ENCODE data around the gene PSMD5.
A peak's percentile ranks its signal among the peaks of the same experiment; 100 is the strongest.

The PSMD5 gene

DNA sequence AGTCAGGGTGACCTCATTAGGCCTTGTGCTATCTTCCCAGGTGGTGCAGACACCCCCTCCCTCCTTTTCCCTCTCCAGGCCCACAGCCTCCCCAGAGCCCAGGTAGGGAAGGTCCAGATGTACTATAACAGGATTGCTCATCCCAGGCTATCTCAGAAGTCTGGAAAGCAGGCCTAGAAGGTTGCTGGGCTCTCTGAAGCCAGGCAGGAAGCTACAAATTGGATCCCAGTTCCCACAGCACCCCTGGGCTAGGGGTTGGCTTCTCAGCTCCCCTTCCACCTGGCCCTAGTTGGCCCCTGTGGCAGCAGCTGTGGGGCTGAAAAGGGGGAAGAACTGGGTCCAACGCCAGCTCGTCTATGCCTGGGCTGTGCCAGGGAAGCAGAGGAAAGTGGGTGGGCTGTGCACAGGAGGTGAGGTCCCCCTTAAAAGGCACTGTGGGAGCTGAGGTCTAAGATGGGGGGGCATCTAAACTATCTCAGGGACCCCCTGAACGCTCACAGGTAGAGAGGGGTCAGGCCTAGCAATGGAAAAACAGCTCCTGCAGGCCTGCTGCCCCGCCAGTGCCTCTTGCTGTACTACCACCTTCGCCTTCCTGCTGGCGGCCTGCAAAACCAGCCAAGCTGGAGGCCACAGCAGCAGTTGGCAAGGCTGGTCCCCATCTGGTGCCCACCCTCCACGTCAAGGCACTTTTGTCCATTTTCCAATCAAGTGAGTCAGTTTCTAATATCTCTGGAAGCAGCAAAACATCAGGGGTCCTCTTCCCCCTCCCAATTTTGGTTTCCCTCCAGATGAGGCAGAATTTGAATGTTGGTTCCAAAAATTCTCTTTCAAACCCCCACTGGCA lies 13.3 kb upstream of the PSMD5 start:
- DNase-seq (ENCODE audit: low read depth): no peak

DNA sequence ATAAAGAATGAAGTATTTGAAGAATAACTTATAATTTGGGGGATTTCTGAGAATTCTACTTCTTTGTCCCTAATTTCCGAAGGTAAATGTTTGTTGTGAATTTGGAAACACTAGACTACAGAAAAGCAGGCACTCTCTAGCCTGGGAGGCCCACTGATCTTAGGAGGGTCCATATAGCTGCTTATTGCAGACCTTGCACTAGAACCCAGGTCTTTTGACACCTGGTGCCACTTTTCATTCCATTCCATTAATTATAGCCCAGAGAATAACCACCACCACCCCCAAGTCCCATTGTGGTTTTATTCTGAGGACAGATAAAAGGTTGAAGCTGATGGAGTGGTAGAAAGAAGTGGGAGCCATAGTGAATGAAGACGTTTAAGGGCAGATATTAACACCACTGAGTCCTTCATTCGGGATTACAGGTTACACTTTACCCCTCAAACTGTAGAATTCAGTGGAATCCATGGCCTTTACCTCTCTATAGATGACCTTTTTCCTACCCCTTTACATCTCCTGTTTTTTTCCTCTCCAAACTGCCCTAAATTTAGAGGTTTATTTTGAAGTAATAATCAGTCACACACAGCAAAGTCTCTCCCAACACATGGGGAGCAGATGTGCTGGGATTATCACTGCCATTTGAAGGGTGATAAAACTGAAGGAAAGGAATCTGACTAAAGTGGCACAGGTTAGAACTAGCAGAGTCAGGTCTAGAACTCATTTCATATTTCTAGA lies 12.0 kb upstream of the PSMD5 start:
- DNase-seq (ENCODE audit: low read depth): no peak

DNA sequence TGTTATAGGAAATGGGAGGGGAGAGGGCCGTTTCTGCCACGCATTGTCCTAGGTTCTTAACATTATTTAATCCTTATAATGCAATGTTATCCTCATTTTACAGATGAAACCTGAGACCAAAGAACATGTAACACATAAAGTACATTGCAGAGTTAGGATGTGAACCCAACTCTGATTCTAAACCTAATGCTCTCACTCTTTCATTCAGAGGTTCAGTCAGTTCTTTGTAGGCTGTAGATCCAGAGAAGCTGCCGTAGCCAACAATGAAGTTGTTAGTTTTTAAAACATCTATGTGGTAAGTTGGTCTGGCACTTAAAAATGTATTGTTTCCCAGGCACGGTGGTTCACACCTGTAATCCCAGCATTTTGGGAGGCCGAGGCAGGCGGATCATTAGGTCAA lies 10.5 kb upstream of the PSMD5 start:
- no peak for DNase-seq (ENCODE audit: low read depth)

DNA sequence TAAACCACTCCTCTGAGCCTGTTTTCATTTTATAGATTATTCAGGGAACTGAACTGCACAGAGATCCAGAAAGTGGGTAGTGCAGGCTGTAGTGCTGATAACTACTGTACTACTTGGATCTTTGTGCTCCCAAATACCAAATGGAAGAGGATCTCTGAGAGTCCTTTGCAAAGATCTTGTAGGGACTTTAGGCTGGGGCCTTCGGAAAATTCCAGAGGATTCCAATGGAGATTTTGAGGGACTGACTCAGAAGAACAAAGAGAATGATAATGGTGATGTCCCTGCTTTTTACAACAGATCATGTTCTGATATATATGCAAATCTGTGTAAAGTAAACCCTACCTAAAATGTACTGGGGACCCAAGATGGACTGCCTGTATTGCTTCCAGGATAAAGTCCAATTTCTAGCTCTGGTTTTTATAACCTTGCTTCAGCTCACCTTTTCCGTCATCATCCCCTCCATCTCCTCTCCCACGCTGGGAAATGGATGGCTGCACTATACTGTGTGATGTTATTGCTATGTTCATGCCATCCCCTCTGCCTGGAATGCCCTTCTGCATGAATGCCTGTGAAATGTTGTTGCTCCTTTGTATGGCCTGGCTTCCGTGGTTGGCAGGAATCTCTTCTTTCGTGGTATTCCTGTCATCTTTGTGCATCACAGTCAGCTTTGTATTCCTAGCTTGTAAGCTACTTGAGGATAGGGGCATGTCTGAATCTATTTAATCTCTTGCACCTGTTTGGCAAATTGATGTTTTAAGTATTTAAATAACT lies 9.7 kb upstream of the PSMD5 start:
- no peak for DNase-seq (ENCODE audit: low read depth)

DNA sequence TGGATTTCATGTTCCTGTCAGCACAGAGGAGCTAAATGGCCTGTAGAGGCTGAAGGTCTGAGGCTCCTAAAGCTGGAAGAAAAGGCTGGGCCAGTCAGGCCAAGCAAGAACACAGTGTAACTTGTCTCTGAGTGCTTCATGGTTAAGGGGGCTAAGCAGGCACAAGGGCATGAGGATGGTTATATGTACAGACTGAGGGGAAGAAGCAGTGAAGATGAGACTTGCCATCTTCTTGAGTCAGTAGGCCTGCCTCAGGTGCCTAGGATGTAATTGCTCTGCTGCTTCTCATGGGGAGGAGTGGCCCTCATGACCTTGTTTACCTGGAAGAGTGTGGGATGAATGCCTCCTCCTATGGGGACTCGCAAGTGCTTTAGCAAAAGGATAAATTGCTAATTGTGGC lies 8.7 kb upstream of the PSMD5 start:
- DNase-seq (ENCODE audit: low read depth): no peak

DNA sequence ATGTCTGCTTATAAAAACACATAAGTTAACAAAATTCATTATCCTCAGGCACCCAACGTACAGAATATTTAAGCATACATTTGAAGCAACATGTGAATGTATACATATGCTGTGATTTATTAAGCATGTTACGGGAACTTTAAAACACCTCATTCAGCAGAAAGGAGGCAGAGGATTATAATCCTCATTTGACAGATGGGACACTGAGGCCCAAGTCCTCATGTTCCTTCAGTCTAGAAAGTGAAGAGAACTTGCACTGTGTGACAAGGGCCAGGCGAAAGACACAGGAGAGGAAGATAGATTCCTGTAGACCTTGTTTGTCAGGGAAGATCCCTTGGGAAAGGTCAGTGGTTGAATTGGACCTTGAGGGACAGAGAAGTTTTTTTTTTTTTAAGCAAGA lies 7.6 kb upstream of the PSMD5 start:
- no peak for DNase-seq (ENCODE audit: low read depth)

DNA sequence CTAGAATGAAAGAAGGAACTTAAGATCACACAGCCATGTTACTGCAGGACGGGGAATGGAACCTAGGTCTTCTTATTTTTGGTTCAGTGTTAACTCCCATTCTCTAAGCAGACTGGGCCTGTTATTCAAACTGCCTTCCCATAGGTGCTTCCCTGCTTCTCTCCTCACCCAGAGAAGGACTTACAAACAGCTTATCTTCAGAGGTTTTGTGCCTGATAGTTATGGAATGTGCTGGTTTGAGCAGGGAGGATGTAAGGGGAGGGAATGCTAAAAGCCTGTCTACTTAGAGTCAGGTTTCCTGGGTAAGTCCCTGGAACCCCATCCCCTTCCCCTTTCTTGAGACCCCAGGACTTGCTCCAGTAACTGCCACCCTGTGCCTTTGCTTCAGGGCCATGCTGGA lies 4.2 kb upstream of the PSMD5 start:
- DNase-seq (ENCODE audit: low read depth): no peak

DNA sequence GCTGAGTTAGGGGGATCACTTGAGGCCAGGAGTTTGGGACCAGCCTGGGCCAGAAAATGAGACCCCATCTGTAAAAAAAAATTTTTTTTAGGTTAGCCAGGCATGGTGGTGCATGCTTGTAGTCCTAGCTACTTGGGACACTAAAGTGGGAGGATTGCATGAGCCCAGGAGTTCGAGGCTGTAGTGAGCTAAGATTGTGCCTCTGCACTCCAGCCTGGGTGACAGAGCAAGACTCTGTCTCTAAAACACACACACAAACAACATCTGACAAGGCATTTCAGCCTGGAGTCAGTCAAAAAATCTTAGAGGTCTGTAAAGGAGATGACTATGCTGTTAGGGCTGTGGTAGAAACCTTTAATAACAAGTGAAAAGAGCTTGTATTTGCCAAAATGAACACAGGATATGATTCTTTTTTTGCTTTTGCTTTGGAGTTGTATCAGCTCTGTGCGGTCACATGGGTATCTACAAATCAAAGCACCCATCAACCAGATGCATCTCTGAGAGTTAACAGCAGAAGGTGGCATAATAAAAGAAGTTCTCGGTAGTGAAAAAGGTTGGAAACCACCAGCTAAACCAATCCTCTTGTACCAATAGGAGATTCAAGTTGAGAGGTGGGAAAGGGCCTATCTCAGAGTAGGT lies 3.6 kb upstream of the PSMD5 start:
- DNase-seq (ENCODE audit: low read depth): peak; percentile 28

DNA sequence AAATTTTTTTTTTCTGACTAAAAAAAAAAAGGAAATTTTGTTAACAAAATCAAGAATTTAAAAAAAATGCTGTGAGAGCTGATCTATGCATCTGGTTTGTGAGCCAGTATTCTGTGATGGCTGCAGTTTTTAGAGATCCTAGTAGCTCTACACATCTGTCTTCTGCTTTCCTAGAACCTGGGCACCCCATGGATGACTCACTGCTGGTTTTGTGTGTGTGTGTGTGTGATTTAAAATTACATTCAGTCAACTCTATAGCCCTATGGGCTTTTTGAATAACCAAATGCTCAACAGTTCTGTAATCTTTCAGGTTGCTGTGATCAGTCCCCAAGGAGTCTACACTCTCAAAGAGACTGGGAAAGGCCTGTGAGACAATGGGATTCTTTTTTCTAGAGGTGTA lies 2.5 kb upstream of the PSMD5 start:
- no peak for DNase-seq (ENCODE audit: low read depth)

DNA sequence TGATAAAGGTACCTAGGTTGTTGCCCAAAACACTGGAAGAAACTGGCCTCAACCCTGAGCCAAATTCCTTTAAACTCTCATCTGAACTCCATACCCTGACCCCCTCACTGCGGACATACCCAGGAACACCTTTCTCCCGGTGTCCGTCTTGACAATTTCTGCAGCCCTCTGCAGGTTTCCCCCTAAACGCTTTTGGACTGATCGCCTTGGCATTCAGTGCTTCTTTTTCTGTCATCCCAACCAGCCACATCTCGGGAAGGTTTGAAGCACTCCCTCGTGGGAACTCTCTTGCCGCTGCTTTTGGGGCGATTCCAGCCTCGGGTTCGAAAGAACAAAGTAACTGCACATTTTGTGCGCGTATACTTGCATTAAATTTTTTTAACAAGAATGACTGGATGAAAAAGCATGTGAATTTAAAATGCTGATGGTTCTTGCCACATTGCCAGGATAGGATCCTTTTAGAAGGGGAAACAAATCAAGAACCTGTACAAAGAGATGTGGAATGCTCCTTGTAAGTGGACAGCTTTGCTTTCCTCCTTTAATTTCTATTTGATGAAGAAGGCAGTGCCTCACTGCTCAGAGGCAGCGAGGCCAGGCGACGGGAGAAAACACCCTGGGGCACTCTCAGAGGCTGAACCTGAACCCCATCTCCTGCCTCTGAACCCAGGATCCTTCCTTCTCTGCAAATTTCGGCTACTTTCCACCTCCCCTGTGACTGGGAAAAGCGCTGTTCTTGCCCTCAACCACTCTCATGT lies 615 bp downstream of the PSMD5 start:
- no peak for DNase-seq (ENCODE audit: low read depth)

DNA sequence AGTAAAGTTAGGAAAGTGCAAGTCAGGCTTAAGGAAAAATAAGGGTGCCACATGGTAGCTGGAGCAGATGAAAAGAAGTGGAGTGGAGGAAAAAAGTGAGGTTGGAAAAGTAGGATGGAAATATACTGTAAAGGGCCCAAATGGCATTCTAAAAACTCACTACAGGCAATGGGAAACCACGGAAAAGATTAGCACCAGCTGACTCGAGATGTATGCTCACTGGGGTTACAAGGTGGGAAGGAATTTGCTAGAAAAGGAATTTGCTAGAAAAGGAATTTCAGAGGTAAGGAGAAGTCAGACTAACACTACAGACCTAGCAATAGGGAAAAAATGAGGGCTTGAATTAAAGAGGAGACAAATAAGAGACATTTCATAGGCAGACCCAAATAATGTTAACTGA lies 3.6 kb downstream of the PSMD5 start:
- DNase-seq (ENCODE audit: low read depth): no peak

DNA sequence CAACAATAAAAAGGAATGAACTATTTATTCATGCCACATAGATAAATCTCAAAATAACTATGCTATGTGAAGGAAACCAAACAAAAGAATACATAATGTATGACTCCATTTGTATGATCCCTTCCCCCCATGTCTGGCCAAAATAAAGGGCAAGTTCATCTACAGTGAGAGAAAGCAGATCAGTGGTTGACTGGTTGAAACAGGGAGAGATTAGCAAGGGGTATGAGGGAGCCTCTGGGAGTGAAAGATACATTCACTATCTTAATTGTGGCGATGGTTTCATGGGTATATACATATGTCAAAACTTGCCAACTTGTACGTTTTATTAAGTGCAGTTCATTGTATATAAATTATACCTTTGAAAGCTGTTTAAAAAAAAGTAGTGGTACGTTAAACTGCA lies 4.8 kb downstream of the PSMD5 start:
- DNase-seq (ENCODE audit: low read depth): no peak

DNA sequence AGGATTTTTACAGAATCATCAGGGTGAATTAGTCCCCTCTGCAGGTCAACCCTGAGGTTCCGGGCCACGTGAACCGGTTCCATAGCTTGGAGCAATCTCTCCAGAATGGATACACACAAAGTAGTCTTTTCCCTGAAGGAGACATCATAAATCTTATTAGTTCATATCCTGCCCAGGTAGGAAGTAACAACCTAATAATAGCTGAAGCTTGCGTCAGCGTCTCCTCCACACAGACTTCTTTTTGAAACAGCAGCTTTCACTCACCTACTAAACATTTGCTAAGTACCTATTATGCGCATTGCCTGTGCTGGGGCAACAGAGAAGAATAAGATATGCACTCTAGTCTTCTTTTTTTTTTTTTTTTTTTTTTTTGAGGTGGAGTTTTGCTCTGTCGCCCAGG lies 9.4 kb downstream of the PSMD5 start:
- no peak for DNase-seq (ENCODE audit: low read depth)

DNA sequence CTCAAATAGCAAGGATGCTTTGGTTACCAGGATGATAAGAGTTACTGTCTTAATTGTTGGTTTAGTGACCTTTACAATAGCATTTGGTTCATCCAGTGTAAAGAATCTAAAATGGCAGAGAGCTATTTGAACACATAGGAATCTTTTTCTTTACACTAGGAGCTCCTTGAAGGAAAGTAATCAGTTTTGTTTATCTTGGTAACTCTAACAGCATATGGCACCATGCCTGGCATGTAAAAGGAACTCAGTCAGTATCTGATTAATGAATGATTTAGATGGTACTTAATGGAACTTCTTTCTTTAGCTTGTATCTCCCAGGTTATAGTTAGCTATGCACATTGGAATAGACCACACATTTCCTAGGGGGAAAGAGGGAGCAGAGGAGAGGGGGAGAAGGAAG lies 9.9 kb downstream of the PSMD5 start:
- DNase-seq (ENCODE audit: low read depth): no peak

DNA sequence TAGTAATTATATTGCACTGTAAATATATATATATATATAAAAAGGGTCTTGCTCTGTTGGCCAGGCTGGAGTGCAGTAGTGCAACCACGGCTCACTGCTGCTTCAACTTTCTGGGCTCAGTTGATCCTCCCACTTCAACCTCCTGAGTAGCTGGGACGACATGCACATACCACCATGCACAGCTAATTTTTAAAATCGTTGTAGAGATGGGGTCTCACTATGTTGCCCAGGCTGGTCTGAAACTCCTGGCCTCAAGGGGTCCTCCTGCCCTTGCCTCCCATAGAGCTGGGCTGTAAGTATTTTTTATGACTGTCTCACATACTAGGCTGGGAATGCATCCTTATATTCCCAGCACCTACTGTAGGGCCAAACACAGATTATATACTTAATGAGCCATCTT lies 11.9 kb downstream of the PSMD5 start:
- DNase-seq (ENCODE audit: low read depth): no peak

DNA sequence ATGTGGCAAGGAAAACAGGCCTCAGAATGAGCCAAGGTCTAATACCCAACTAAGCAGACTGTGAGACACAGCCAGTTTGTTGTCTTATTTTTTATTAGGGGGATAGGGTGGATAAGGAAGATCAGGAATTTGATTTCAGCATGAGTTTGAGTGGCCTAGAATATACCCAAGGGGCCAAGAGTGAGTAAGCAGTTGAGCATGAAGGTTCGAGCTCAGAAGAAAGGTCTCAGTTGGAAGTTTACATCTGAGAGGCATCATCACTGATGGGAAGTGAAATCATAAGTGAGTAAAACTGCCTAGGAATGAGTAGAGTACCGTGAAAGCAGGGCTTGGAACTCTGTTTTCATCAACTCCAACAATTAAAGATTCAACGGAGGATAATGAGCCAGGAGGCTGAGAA lies 12.6 kb downstream of the PSMD5 start:
- DNase-seq (ENCODE audit: low read depth): no peak

DNA sequence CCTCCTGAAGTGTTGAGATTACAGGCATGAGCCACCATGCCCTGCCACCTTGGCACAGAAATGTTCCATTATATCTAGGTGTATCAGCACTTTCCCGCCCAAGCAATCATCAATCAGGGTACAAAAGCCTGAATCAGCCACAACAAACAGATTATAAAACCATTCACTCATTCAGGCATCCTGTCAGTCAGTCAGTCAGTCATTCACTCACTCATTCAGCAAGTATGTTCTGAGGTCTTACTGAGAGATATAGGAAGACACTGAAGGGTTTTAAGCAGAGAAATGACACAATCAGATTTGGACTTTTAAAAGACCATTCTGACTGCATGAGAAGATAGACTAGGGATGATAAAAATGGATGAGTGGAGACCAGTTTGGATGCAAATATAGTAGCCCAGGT lies 13.1 kb downstream of the PSMD5 start:
- no peak for DNase-seq (ENCODE audit: low read depth)

DNA sequence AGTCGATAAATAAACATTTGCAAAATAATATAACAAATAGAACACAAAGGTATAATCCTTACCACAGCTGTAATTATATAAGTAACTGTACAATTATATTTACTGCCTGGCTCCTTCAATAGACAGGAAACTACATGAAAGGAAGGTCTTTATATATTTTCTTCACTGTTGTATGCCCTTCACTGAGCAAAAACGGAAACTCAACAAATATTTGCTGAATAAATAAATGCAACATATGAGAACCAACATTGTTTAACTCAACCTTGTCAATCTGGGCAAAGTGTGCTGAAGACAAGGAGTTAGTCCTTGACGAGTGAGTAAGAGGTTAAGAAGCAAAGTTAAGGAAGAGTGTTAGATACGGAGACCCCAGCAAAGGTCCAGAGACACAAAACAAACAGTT lies 22.6 kb downstream of the PSMD5 start:
- no peak for DNase-seq (ENCODE audit: low read depth)

DNA sequence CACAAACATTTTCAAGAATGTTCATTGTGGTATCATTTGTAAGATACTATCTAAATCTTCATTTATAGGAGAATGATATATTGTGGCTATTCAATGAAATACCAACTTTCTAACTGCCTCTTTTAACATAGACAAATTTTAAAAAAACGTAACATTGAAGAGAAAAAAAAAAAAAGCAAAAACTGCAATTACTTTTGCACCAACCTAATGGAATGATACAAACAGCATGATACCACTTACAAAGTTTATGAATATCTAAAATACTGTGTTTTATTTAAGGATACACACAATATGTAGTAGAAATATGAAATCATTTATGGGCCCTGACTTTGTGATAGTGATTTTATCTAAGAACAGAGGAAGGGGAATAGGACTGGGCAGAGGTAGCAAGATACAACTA lies 24.1 kb downstream of the PSMD5 start:
- no peak for DNase-seq (ENCODE audit: low read depth)

DNA sequence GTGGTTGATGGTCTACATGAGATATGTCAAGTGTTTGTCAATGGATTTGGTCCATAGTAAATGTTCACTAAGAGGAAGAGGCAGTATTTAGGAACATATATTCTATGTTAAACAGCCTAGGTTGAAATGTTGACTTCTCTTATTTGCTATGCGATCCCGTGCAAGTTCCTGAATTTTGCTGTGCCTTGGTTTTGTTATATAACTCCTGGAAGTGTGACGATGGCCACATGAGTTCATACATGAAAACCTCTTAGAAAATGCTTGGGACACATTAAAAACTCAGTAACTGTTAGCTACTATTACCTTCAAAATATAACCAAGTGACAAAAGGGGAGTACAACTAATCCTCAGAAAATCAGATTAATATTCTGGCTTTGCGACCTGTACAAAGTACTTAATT lies 27.6 kb downstream of the PSMD5 start:
- DNase-seq (ENCODE audit: low read depth): no peak

DNA sequence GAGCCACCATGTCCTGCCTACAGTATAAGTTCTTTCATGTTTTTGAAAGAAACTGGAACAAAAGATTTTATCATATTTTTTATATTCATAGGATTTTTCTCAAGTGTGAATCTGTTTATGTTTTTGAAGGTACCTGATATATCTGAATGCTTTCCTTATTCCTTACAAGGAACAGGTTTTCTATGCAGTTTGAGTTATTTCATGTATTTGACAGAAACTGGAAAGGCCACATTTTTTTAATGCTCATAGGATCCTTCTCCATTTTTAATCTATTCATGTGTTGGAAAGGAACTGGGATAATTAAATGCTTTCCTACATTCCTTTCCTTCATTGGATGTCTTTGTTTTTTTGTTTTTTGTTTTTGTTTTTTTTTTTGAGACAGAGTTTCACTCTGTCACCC lies 33.8 kb downstream of the PSMD5 start:
- no peak for DNase-seq (ENCODE audit: low read depth)

All from T-helper 22 cell (primary cell).